Measurements from ENCODE around the gene UTP15.

The UTP15 gene, protein sequence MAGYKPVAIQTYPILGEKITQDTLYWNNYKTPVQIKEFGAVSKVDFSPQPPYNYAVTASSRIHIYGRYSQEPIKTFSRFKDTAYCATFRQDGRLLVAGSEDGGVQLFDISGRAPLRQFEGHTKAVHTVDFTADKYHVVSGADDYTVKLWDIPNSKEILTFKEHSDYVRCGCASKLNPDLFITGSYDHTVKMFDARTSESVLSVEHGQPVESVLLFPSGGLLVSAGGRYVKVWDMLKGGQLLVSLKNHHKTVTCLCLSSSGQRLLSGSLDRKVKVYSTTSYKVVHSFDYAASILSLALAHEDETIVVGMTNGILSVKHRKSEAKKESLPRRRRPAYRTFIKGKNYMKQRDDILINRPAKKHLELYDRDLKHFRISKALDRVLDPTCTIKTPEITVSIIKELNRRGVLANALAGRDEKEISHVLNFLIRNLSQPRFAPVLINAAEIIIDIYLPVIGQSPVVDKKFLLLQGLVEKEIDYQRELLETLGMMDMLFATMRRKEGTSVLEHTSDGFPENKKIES

DNA sequence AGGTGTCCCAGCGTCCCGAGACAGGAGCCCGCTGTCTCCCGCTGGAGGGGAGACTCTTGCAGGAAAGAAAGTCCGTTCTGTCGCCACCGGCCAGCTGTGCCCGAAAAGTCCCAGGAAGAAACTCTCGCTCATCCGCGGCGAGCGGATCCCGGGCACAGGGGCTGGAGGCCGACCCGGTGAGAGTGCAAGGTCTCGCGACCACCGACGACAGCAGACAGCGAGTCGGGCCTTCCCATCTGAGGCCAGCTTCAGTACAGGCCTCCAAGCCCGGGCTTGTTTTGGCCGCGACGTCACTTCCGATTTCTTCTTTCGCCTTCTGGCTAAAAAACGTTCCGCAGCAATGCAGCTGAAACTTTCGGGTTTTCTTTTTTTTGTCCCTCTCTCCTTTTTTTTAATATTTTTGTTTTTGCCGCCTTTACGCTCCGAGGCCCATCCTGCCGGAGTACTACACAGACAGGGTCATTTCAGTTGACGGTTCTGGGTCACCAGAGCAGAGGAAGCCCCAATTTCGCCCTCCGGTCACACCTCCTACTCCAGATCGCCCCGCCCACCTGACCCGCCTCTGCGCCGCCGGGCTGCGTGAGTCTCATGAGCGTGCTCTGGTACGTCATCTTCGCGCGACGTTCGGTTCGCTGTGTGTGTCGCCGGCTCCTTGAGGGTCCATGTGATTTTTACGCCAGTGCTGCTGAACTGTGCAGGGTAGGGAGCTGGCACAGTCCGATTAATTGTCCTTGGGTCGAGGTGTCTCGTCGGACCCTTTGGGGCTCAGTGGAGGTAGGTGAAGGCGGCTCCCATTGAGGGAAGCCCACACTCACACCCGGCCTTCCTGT, at the start of gene UTP15, which contains the start of gene ANKRA2:
UTP15 (plus strand) TSS at position 605 of the 830 bp plus-strand sequence. CDS start 1,602 bp downstream, outside the sequence.
ANKRA2 (minus strand) TSS at position 501 of the 830 bp plus-strand sequence. CDS start 2,758 bp downstream, outside the sequence.
- DNase-seq (ENCODE audit: low read depth in 2 of 2): peak; percentile 96 to 99

GRCh38 chr5:73519531-73520283, 45.8 kb upstream of the UTP15 start:
- DNase-seq (ENCODE audit: low read depth in 2 of 2): peak; percentile 52 to 67

DNA sequence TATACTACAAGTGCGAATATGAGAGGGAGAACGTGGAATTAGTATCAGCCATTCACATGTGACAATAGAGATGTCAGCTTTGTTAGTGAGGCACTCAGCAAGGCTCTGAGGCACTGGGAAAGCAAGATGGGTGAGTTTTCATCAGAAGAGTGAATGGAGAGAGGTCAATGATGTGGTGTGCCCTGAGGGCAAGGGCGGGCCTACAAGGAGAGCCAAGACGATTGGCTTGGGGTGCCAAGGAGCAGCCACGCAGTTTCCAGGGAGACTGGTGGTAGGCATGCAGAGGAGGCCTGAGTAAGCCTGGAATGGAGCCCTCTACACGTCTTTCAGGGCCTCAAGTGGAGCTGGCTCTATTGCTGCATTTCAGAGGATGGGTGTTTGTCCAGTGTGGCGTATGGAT, 42.6 kb upstream of the UTP15 start:
- DNase-seq (ENCODE audit: low read depth in 2 of 2): no peak

DNA sequence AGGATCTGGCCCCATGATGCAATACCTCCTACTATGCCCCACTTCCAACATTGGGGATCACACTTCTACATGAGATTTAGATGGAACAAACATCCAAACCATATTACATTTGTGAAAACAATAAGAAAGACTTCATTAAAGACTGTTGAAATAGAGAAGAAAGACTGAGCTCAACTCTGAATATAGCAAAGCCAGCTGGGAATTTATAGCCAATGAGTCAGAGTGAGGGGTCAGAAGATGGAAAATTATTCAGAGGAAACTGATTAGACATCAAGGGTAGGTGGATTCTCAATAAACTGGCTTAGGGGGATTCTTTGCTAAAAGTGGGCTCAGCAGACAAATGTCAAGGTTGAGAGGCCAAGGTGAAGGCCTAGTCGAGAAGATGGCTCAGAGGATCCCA, 41.7 kb upstream of the UTP15 start:
- DNase-seq (ENCODE audit: low read depth in 2 of 2): no peak

DNA sequence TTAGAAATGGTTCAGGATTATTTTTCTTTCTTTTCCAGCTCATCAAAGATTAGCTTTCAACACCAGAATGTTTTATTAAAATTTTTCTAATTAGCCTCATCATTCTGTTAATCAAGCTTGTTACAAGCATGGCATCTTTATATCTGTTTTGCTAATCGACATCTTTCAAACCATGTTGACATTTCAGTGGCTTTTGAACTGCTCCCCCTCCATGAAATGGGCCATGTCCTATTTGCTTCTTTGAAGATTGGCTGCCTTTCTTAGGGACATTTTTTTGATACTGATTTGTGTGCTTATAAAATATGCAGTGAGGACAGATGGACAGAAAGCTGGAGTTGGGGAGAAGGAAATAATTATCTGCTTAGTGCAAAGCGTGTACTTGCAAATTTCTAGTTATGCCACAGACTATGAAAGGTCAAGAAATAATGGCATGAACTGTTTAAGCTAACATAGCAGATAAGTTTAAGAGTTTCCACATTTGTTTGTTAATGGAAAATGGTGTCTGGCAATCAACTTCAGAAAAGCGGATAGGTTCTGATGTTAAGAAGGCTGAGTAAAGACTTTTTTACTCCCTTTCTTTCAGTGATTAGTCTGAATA, 39.8 kb upstream of the UTP15 start:
- DNase-seq (ENCODE audit: low read depth in 2 of 2): no peak

DNA sequence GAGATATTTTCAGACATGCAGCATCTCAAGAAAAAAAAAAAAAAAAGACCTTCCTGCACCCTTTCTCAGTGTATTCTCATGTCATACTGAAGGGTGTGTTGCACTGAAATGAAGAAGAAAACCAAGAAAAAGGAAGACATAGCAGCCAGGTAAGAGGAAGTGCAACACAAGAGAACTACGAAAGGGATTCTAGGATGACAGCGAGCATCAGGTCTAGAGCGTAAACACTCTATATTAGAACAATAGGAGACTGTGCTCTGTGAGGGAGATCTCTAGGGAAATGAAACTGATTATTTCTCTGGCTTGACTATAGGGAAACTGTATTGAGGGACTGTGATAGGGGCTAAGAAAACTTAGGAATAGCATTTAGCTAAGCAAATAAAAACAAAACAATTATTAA, 37.3 kb upstream of the UTP15 start:
- DNase-seq (ENCODE audit: low read depth in 2 of 2): no peak

DNA sequence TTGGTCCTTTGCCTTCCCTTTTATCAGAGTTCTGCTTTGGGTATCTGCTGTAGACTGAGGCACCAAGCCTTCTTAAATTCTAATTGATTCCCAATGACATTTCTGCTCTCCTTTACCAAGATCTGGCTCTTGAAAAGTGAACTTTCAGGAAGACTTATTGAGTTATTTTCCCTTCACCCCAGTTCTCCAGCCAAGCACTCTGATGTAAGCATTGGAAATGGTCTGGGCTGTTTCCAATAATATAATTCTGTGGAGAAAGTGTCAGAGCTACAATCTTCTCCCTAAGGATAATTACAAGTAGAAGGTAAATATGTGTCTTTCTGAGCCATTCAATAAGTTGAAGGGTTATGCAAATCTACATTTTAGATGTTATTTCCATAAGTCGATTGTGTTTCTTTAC, 36.5 kb upstream of the UTP15 start:
- DNase-seq (ENCODE audit: low read depth in 2 of 2): no peak

DNA sequence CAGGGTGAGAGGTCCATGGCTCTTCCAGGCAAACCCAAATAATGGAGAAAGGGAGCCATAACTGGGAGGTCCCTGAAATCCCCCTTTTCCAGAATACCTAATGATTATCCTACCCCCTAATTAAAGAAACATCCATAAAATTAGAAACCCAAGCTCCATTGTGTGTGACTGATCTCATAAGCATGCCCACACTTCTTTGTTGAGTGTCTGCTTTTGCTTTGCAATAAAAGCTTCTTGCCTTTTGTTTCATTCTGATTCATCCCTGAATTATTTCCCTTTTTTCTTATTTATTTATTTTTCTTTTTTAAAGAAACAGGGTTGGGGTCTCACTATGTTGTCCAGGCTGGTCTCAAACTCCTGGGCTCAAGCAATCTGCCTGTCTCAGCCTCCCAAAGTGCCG, 34.2 kb upstream of the UTP15 start:
- DNase-seq (ENCODE audit: low read depth in 2 of 2): no peak

- no peak for DNase-seq (ENCODE audit: low read depth in 2 of 2)
Measured at GRCh38 chr5:73532195-73532594, 33.3 kb upstream of the UTP15 start.

DNA sequence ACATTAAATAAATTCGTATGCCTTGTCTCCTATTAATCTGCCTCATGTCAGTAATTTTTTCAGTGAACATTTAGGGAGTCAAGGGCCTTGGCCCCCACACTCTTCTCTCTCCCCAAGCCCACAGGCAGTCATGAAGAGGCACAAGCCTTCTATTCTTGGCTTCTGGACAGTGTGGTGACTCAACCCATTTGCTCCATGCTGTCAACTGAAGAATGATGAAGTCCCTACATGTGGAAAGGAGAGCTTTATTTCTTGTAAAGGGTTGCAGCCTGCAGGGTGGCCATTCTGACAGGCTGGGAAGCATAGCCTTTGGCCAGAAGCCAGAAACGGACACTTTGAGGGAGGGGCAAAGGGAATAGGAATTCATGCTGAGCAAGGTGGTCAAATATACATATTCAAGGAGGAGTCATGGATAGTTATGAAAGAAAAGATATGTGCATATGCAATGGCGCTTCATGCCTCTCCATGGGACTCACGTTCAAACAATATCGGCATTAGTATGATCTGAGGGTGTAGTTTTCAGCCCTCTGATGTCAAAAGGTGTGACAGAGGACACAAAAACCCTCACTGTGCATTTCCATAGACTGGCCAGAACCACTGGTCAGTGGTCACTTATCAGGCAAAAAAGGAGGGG, 31.4 kb upstream of the UTP15 start:
- no peak for DNase-seq (ENCODE audit: low read depth in 2 of 2)

GRCh38 chr5:73534971-73535370, 30.6 kb upstream of the UTP15 start:
- no peak for DNase-seq (ENCODE audit: low read depth in 2 of 2)

GRCh38 chr5:73539730-73540129, 25.8 kb upstream of the UTP15 start:
- no peak for DNase-seq (ENCODE audit: low read depth in 2 of 2)

DNA sequence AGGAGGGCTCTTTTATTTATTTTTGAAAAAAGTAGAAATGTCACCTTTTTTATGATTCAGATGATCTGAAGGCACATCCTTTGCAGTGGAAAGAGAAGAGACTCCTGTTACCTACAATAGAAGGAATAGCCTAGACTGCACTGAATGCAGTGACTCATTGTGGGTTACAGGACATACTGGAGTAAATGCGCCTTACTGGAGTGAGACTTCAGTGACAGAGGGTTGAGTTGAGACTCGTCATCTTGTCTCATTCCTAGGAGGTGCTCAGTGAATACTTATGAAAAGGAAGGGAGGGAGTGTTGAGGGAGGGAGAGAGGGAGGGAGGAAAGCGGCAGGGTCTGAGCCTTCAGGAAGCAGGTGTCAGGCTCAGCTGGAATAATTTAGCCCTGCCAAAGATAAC, 25.4 kb upstream of the UTP15 start:
- no peak for DNase-seq (ENCODE audit: low read depth in 2 of 2)

DNA sequence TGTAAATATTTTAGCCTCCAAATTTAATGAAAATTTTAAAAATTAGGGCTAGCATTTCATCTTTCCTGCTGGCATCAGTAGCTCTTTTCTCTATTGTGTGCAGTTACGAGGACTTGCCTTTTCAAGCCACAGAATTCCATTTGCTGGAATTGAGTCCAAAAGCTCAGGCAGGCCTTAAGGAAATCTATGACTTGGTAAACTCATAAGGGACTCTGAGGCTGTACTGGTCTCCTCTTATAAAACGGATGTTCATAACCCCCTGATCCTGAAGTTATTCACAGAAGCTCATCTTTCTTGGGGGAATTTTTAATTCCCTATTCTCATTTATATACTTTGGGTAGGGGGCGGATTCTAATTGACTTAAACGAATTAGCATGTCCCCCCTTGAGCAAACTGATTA, 23.5 kb upstream of the UTP15 start:
- DNase-seq (ENCODE audit: low read depth in 2 of 2): no peak

DNA sequence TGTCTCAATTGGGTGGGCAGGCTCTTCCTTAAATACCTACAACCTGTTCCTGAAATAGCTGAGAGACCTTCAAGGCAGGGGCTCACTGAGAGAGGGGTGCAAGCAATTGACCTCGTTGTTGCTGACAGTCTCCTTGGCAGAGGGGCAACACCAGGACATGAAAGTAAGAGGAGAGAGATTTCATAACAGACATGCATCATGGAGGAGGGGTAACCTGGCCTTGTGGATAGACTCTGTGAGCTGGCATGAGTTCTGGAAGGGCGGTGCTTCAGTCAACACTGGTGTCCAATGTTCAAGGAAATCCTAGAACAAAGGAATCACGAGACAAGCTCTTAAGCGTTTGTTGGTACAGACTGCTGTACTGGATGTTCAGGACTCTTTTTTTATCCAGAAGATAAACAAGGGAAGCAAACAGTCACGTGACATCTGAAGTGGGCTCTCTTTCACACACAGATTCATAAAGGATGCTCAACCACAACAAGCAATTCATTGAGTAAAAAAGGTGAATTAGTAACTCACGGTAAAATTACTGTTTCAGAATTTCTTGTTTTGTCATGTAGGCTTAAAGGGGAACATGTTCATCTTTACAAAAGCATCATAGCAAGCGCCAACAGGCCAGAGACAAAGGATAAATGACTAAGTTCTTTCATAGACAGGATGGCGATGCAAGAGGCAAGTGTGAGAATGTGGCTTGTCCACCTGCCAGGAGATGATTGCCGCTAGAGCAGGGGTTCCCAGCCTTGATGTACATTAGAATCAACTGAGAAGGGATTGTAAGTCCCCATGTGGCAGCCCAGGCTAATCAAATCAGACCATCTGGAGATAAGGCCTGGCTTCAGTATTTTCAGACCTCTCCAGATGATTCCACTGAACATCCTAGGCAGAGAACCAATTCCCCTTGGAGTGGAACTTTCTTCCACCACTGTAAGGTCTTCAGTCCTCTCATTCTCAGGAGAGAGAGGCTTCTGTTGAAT, 20.8 kb upstream of the UTP15 start:
- DNase-seq (ENCODE audit: low read depth in 2 of 2): no peak

DNA sequence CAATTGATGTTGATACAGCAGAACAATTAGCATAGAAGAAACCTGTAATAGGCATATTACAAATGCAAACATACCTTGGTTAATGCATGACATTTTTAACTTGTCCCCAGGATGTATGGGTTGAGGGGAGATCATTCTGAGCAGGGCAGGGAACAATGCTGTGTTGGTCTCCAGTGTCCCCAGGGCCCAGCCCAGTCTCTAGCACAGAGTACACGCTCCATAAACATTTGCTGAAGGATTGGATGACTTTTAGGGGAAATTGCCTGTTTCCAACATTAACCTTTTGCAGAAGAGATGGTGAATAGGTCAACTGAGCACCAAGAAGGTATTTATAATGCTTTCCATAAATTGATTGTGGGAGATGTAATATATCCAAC, 20.2 kb upstream of the UTP15 start:
- no peak for DNase-seq (ENCODE audit: low read depth in 2 of 2)

- DNase-seq (ENCODE audit: low read depth in 2 of 2): no peak
Measured at GRCh38 chr5:73550016-73550415, 15.5 kb upstream of the UTP15 start.

GRCh38 chr5:73552642-73553041, 12.9 kb upstream of the UTP15 start:
- no peak for DNase-seq (ENCODE audit: low read depth in 2 of 2)

DNA sequence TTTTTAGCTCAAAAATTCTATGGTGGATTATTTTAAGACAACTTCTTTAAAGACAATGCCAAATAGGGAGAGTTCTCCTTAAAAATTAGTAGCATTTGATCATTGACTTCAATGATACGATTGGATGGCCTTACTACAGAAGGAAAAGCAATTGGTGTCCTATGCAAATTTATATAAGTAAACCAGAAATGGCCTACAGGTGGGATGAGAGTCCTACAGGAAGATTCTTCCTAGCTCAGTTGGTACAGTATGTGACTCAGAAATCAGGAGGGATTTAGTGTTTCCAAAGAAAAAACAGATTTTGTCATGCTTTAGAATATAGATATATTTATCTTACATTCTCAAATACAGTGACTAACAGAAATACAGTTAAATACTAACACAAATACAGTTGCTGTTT, 6.6 kb upstream of the UTP15 start:
- DNase-seq (ENCODE audit: low read depth in 2 of 2): no peak

- DNase-seq (ENCODE audit: low read depth in 2 of 2): no peak
Measured at GRCh38 chr5:73564018-73564417, 1.5 kb upstream of the UTP15 start.

Measured in stimulated activated CD4-positive, alpha-beta T cell treated with anti-CD3 and anti-CD28 coated beads, Interleukin-15, amount 100 ng/mL, for 48 hours (primary cell).